ENCODE data around the gene RPLP2.

The RPLP2 gene

DNA sequence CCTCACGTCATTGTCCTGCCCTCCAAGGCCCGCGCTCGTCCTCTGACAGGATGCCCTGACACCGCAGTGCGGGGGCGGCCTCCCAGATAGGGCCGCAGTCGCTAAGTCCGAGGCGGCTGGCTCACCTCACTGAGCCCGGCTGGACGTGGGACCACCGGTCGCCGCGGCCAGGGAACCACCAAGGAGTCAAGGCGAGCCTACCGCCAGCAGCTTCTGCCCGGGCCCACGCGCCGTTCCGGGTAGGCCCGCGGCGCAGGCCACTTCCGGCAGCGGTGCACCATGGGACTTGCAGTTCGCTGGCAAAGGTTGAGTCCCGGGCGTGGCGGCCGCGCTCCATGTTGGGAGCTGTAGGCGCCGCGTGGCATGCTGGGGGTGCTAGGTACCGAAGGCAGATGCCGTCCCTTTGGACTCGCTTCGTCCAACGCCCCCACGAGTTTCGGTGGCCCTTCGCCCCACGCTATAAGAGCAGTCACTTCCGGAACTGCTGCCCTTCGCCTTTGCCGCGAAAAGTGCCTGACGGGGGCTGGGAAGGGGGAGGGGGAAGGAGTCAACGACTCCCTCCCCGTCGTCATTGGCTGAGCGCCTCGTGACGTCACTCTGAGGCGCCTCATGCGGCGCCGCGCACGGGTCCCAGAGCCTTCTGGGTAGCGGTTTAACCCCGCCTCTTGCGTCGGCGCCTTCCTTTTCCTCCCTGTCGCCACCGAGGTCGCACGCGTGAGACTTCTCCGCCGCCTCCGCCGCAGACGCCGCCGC, at the start of gene RPLP2:
Gene RPLP2, plus strand, starts transcription at position 681 of the 753 bp plus-strand sequence. CDS start 268 bp downstream, outside the sequence.
- H3K36me3 ChIP-seq (ENCODE audit: control insufficient read depth, insufficient read depth, low read length) = peaks cover 26% of the 10 kb centered on the region
- H3K4me3 ChIP-seq (replicated peaks; ENCODE audit: low read depth, low read length) = peak within 1 kb of the TSS; percentile 96
- TF ChIP-seq, protein P1, sequence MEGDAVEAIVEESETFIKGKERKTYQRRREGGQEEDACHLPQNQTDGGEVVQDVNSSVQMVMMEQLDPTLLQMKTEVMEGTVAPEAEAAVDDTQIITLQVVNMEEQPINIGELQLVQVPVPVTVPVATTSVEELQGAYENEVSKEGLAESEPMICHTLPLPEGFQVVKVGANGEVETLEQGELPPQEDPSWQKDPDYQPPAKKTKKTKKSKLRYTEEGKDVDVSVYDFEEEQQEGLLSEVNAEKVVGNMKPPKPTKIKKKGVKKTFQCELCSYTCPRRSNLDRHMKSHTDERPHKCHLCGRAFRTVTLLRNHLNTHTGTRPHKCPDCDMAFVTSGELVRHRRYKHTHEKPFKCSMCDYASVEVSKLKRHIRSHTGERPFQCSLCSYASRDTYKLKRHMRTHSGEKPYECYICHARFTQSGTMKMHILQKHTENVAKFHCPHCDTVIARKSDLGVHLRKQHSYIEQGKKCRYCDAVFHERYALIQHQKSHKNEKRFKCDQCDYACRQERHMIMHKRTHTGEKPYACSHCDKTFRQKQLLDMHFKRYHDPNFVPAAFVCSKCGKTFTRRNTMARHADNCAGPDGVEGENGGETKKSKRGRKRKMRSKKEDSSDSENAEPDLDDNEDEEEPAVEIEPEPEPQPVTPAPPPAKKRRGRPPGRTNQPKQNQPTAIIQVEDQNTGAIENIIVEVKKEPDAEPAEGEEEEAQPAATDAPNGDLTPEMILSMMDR (IDR thresholded peaks at IDR 0.05; ENCODE audit: insufficient read depth, low read length, poor library complexity, severe bottlenecking) = no peak
- H3K27me3 ChIP-seq (replicated peaks; ENCODE audit: control insufficient read depth, insufficient read depth, low read length) = no peaks in the 10 kb centered on the region
- peak; percentile 98 for DNase-seq (ENCODE audit: extremely low read depth, insufficient read length)

DNA sequence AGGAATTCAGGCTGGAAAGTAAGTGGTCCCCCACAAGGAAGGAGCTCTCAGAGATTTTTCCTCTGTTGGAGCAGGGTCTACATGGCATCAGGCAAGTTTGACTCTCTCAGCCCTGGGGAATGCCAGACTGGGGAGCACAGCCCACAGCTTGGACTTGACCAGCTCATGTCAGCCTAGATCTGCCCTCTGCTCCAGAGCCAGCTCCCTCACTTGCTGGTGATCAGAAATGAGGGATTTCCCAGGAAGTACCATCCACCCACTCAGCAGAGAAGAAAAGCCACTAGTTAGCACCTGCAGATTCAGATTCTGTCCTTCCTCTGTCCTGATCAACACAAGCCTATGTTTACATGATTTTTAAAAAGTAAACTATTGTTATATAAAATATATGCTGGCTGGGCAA, 49.5 kb upstream of the RPLP2 start:
- Histone ChIP-seq H3K36me3 (ENCODE audit: control insufficient read depth, insufficient read depth, low read length) (peaks cover 39% of the 10 kb centered on the region), H3K4me3 (replicated peaks; ENCODE audit: low read depth, low read length) (no peak overlapping the region), H3K27me3 (replicated peaks; ENCODE audit: control insufficient read depth, insufficient read depth, low read length) (no peaks in the 10 kb centered on the region)
- TF ChIP-seq, protein P1 (IDR thresholded peaks at IDR 0.05; ENCODE audit: insufficient read depth, low read length, poor library complexity, severe bottlenecking) = no peak
- no peak for DNase-seq (ENCODE audit: extremely low read depth, insufficient read length)

DNA sequence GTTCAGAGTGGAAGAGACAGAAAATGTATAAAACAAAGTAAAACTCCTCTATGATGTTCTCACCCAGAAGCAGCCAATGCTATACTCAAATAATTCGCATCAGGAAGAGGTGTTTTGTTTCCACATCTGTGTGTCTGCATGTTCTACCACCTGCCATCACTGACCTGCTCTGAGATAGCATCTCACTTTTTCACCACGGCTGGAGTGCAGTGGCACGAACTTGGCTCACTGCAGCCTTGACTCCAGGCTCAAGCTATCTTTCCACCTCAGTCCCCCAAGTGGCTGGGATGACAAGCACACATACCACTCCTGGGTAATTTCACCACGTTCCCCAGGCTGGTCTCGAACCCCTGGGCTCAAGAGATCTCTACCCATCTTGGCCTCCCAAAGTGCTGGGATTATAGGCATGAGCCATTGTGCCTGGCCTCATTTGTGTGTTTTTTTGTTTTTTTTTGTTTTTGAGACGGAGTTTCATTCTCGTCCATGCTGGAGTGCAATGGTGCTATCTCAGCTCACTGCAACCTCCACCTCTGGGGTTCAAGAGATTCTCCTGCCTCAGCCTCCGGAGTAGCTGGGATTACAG, 48.1 kb upstream of the RPLP2 start:
- DNase-seq (ENCODE audit: extremely low read depth, insufficient read length) = no peak
- Histone ChIP-seq H3K4me3 (replicated peaks; ENCODE audit: low read depth, low read length) (no peak overlapping the region), H3K27me3 (replicated peaks; ENCODE audit: control insufficient read depth, insufficient read depth, low read length) (no peaks in the 10 kb centered on the region), H3K36me3 (ENCODE audit: control insufficient read depth, insufficient read depth, low read length) (peaks cover 43% of the 10 kb centered on the region)
- TF ChIP-seq, protein P1 (IDR thresholded peaks at IDR 0.05; ENCODE audit: insufficient read depth, low read length, poor library complexity, severe bottlenecking) = no peak

- Histone ChIP-seq H3K36me3 (ENCODE audit: control insufficient read depth, insufficient read depth, low read length) (peaks cover 45% of the 10 kb centered on the region), H3K4me3 (replicated peaks; ENCODE audit: low read depth, low read length) (no peak overlapping the region), H3K27me3 (replicated peaks; ENCODE audit: control insufficient read depth, insufficient read depth, low read length) (no peaks in the 10 kb centered on the region)
- TF ChIP-seq, protein P1 (IDR thresholded peaks at IDR 0.05; ENCODE audit: insufficient read depth, low read length, poor library complexity, severe bottlenecking) = peak; percentile 35
- no peak for DNase-seq (ENCODE audit: extremely low read depth, insufficient read length)
Measured at GRCh38 chr11:762421-763072, 47.2 kb upstream of the RPLP2 start.

- no peak for DNase-seq (ENCODE audit: extremely low read depth, insufficient read length)
- Histone ChIP-seq H3K27me3 (replicated peaks; ENCODE audit: control insufficient read depth, insufficient read depth, low read length) (no peaks in the 10 kb centered on the region), H3K36me3 (ENCODE audit: control insufficient read depth, insufficient read depth, low read length) (peaks cover 43% of the 10 kb centered on the region), H3K4me3 (replicated peaks; ENCODE audit: low read depth, low read length) (no peak overlapping the region)
- TF ChIP-seq, protein P1 (IDR thresholded peaks at IDR 0.05; ENCODE audit: insufficient read depth, low read length, poor library complexity, severe bottlenecking) = no peak
Measured at GRCh38 chr11:763073-763463, 46.7 kb upstream of the RPLP2 start.
